GM19043 (cell line): ENCODE results near the gene CDC26.
A peak's percentile ranks its signal among the peaks of the same experiment; 100 is the strongest.
"Not testable (repeated sequence)": the region's sequence is repeated elsewhere in the genome, so short reads cannot be mapped to it uniquely, and the experiment has no call there.

Experiments used
- ATAC-seq: cut with Tn5 transposase; IDR thresholded peaks from one replicate; pipeline ENCODE4 v1.9.1; 2021; ENCODE audit warnings: low read depth; ENCODE audit not compliant: unreplicated experiment

CDC26 gene

DNA sequence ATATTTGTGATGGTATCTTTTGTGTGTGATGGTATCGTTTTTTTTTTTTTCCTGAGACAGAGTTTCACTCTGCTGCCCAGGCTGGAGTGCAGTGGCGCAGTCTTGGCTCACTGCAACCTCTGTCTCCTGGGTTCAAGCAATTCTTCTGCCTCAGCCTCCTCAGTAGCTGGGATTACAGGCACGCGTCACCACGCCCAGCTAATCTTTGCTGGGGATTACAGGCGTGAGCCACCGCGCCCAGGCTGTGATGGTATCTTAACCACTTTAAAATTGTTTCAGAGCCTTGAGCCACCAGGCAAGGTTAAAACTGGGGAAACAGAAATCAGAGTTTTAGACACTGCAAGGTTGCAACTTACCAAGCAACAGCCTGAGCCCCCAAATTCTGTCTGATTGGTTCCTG is 20.9 kb upstream of the CDC26 start:
- ATAC-seq: not testable (repeated sequence)

DNA sequence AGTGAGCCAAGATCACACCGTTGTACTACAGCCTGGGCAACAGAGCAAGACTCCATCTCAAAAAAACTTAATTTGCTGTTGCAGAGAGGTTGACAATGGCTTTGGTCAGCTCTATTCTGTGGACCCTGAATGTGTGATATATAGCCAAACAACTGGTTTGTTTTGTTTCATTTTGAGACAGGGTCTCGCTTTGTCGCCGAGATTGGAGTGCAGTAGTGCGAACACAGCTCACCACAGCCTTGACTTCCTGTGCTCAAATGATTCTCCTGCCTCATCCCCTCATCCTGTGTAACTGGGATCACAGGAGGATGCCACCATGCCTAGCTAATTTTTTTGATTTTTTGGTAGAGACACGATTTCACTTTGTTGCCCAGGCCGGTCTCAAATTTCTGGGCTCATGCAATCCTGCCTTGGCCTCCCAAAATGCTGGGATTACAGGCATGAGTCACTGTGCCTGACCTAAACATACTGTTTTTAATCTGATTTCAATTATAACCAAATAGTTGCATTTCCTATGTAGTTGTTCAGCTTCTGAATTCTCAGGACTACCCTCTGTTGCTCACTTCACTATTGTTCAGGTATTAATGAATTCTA is 18.0 kb upstream of the CDC26 start:
- ATAC-seq: no peak

DNA sequence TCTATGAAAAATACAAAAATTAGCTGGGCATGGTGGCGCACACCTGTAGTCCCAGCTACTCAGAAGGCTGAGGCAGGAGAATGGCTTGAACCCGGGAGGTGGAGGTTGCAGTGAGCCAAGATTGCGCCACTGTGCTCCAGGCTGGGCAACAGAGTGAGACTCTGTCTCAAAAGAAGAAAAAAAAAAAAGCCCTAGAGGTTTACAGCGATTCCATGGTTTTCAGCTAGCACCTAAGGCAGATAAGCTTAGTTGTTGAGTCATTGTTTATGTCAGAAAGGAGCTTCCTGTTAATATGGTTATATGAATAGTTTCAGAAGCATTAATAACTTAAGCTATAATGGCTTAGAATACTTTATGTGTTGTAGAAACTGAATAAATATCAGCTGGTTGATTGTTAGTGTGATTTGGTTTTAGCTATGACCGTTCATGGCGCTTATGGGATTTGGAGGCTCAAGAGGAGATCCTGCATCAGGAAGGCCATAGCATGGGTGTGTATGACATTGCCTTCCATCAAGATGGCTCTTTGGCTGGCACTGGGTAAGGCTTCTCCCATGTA is 14.8 kb upstream of the CDC26 start:
- ATAC-seq: no peak

DNA sequence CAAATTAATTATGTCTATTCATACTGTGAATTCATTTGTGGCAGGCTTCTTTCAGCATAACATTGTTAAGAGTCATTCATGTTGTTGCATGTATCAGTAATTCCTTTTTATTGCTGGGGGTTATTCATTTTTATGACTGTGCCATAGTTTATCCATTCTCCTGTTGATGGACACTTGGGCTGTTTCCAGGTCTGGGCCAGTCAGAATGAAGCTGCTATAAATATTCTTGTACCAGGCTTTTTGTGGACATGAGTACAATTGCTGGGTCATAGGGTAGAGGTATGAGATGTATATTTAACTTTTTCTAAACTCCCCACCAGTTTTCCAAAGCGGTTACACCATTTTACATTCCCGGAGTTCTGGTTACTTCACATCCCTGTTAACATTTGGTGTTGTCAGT is 13.7 kb upstream of the CDC26 start:
- no peak for ATAC-seq

DNA sequence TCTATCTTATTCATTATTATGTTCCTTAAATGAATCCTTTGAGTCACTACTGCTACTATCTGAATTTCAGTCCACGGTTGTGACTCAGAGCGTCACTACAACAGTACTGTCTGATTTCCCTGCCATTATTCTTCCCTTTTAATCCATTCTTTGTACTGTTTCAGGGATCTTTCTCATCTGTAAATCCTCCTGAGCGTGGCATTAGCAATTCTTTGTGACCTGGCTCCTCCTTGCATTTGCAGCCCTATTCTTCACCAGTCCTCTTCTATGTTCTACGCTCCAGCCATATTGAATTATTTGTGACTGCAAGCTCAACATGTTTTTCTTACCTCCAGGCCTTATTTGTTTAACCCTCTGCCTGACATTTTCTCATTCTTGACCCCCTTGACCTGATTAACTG is 6.0 kb upstream of the CDC26 start:
- no peak for ATAC-seq

DNA sequence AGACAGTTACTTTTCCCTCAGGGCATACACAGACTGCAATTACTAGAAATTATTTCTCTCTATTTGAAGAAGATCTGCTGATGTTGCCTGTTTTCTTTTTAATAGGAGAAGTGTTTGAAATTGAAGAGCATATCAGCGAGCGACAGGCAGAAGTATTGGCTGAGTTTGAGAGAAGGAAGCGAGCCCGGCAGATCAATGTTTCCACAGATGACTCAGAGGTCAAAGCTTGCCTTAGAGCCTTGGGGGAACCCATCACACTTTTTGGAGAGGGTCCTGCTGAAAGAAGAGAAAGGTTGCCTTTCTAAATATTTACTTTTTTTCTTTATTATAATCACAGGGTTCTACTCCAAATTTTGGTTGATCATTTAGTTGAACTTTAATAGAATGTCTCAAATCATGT is 3.5 kb upstream of the CDC26 start:
- ATAC-seq: no peak

DNA sequence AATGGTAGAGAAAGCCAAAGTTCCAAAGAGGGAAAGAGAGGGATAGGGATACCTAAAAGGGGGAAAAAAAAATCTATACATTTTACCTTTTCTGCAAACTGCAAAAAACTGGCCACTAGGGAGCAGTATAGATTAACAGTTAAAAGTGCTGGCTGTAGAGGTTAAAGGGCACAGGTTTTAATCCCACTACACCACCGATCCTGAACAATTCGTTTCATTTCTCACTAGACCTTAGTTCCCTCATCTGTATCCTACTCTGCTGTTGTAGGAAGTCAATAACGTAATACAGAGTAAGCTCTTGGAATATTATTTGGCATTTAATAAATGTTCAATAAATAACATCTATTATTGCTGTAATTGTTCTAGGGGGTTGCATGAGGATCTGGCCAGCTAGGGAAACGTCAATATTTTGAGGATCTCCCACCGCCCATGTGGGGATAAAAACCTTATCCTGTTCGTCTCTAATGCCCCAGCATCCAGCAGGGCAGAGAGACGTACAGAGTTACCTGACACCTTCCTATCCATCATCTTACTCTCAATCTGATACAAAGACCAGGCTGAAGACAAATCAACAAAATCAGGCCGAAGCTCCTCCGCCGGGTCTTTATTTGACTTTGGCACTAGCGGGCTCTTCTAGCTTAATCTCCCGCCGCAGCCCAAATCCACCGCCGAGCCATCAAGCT is 757 bp downstream of the CDC26 start:
- peak; percentile 6 for ATAC-seq

DNA sequence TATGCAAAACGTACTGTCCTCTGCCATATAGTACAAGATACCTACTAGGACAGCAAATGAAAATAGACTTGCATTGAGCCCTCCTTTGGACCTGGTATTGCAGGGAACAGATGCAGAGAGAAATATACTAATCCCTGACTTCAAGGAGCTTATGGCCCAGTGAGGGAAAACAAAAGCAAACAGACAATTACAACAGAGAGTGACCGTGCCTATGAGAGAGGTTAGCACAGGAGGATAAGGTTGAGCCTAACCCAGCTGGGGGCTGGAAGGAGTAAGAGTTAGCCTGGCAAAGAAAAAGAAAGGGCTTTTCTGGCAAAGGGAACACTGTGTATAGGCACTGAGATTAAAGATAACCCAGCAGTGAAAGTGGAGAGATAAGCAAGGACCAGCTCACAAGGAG is 5.5 kb downstream of the CDC26 start:
- ATAC-seq: no peak

DNA sequence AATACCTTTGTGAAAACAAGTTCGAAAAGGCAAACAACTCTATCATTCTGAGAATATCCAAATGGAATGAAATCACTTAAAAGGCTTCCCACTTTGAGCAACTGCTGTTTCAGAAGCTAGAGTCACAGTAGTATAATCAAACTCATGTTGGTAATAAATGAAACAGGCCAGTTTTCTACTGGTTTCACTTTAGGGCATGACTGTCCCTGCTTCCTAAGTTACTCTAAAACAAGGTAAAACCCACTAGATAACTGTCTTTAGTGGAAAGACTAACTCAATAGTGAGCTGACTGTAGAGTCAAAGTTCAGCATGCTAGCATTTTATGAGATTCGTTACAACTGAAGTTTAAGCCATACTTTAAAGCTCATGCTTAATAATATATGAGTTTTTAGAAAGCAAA is 6.0 kb downstream of the CDC26 start:
- ATAC-seq: no peak

DNA sequence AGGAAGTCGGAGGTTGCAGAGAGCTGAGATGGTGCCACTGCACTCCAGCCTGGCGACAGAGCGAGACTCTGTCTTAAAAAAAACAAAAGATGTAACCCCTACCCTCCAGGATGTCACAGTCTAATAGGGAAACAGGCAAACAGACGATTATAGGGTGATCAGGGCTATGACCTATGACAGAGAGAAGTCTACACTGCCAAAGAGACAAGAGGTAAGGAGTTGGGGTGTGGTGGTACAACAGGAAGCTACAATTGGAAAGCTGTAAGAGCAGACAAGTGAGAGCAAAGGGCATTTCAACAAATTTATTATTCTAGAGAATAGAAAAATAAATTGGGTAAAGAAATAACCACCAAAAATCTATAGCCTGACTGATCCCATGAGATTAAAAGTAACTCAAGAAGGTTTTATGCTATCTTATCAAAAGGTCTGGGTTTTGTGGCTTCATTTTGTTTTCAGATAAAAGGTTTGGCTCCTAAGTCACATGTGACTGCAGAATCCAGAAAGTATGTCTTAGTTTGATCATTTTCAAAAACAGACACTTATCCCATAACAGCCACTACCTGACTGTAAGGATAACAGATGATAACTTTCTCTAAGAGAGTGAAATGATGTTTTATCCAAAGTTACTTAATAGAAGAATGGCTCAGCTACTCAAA is 7.3 kb downstream of the CDC26 start:
- ATAC-seq: no peak

DNA sequence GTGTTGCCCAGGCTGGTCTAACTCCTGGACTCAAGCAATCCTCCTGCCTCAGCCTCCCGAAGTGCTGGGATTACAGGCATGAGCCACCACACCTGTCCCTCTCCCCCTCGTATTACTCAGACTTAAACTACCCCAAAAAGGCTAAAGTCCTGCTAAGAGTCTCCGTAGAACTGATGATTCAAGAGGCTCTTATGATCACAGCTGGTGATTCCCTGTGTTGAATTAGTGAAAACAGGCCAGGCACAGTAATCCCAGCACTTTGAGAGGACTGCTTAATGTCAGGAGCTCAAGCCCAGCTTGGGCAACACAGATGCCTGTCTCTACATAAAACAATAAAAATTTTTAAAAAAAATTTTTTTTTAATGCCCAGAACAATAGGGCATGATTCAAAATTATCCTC is 9.2 kb downstream of the CDC26 start:
- no peak for ATAC-seq

DNA sequence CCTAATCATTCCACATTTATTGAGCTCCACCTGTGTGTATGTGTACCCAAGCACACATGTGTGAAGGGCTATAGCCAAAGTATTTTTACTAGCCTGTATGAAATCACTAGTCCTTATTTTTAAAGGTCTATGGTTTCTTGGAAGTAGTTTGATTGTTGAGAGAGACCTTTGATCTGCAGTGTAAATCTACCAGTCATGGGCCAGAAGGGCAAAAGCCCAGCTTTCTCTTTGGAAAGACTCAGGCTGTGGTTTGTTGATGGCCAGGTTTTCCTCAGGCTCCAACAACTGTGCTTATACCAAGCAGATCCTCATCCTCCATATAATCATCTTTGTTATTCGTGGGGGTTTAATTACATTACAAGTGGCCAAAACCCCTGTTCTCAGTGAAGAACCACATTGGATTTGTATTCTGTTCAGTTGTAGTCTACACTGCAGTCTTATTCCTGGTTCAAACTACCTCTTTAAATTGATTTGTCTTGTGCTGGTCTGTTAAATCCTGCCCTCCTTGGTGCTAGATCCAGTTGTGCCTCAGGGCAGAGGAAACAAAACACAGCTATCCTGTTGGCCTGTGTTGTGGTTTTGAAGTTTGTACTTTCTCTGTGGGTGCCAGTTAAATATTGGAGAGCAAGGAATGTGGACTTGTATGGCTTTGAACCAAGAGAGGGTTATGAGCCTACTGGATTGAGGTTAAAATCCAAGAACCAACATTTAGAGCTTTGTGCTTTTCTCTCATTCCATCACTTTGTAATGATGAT is 13.3 kb downstream of the CDC26 start:
- ATAC-seq: no peak

DNA sequence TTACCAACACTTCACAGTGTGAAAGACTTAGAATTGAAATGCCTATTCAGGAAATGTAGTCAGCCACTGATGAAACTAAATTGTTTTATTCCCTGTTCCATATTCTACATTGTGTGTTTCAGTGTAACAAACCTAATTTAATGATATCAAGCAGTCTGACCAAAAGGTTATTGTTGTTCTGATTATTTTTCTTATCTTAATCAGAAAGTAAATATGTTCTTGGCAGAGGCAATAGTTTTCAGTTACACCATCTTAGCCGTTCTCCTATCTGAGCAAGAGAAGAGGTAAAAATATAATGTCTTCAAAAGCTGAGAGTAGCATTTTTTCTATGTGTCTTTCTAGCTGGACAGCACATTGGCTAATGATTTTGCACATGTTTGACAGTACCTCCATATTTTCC is 17.1 kb downstream of the CDC26 start:
- no peak for ATAC-seq

DNA sequence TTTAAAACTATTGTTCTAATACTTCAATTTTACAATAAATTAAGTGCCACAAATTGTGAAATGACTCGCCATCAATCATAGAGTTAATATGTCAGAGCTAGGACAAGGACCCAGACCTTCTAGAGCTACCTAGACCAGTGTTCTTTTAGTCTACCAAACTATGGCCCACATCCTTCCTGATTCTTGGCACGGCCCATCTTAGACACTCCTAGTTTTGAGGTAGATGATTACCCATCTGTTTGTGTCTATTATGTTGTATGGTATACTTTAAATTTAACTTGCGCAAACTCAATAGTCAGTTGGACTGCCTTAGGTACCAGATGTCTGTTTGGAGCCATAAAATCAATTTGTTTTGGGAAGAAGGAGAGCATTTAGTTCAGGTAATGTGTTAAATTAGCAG is 17.5 kb downstream of the CDC26 start:
- ATAC-seq: no peak

DNA sequence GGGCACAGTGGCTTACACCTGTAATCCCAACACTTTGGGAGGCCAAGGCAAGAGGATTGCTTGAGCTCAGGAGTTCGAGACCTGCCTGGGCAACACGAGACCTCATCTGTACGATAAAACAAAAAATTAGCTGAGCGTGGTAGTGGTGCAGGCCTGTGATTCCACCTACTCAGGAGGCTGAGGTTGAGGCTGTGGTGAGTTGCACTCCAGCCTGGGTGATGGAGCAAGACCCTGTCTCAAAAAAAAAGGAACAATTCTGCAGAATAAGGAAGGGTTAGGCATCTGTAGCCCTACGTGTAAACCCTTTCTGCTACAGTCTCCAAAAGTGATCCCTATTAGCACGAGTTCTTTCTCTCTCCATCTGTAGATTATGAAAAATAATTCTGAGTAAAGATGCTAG is 19.9 kb downstream of the CDC26 start:
- ATAC-seq: no peak

DNA sequence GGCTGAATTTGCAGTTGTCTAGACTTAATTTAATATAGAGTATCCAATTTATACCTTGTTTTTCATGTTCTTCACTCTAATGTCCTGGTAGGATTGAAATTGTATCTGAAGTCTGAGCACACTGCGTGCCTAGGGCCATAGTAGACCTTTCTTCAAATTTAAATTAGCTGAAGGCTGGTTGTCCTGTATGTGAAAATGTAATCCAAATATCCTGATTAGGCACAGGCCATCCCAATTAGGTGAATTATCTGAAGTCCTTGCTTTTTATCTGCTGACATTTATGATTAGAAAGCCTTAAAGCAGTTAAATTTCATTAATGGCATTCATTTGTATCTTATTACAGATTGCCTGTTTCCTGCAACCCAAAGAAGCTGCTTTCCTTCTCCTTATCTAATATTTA is 20.4 kb downstream of the CDC26 start:
- no peak for ATAC-seq

DNA sequence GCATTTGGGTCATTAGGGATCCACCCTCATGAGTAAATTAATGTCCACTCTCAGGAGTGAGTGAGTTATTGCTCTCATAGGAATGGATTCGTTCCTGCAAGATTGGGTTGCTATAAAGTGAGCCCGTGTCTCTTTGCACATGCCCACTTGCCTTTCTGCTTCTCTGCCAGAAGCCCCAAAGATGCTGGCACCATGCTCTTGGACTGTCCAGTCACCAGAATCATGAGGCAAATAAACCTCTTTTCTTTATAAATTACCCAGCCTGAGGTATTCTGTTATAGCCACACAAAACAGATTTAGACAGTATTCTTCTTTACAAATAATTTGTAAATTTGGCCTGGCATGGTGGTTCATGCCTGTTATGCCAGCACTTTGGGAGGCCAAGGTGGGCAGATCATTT is 24.6 kb downstream of the CDC26 start:
- ATAC-seq: no peak

DNA sequence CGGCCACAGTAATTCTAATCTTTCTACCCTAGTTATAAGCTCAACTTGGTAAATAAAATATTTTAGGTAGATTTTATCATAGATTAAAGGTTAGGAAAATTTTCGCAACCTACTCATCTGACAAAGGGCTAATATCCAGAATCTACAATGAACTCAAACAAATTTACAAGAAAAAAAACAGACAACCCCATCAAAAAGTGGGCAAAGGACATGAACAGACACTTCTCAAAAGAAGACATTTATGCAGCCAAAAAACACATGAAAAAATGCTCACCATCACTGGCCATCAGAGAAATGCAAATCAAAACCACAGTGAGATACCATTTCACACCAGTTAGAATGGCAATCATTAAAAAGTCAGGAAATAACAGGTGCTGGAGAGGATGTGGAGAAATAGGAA is 25.7 kb downstream of the CDC26 start:
- not testable (repeated sequence) for ATAC-seq

DNA sequence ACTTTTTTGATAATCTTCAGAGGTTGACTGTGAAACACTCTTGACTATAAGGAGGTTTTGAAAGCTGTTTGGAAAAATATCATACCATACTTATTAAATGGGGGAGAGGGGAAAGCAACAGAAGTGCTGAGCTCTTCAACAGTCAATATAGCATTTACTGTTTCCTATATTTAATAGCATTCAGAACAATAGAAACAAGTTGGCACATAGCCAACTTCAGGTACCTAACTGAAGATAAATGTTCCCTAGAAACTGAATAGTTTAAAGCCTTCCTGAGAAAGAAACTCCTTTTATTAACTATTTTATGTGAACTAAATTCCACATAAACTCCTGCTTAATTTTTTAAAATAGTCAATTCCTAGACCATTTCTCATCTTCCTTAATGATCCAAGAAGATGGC is 27.7 kb downstream of the CDC26 start:
- no peak for ATAC-seq

DNA sequence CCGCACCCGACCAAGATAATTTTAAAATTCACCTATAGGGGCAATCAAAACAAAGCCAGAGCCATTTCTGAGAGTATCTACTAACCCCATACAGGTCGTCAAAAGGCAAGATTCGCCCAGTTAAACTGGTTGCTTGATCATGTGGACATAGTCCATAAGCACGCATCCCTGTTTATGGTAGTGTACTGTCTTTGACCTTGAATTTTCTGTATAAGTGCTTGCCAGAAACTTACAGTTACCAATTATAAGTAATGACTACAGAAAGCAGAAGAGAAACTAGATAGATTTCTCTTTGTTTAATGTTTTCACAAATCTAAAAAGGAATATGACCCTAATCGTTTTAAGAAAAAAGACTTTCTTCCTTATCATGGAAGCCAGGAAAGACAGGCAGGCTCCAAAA is 28.4 kb downstream of the CDC26 start:
- no peak for ATAC-seq

DNA sequence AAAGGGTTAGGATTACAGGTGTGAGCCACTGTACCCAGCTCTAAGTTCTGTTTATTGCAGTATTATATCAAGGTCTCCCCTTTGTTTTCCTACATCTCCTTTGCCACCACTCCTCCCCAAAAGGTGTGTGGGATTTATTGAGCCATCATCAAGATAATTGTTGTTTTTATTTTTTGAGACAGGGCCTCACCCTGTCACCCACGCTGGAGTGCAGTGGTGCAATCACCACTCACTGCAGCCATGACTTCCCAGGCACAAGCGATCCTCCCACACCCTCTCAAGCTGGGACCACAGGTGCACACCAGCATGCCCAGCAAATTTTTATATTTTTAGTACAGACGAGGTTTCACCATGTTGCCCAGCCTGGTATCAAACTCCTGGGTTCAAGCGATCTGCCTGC is 29.5 kb downstream of the CDC26 start:
- ATAC-seq: no peak
